DOHH2 (cell line): ENCODE results near the gene CGN.

Source experiments
- H3F3A ChIP-seq: fragments of 200-600 bp; sonication (generic), shearing (Covaris generic); 2 replicates; pipeline ENCODE4 v1.6.0; 2016; ENCODE audit warnings: antibody characterized with exemption, mild to moderate bottlenecking; ENCODE audit not compliant: control insufficient read depth, insufficient read depth
- H3K27ac ChIP-seq: fragments of 200-600 bp; sonication (generic); 2 replicates; pipeline ENCODE4 v1.5.1; 2014; ENCODE audit warnings: low read depth, mild to moderate bottlenecking, low read length, moderate library complexity
- H3K27me3 ChIP-seq: fragments of 200-600 bp; sonication (generic); 2 replicates; pipeline ENCODE4 v1.6.1; 2014; ENCODE audit warnings: mild to moderate bottlenecking, low read length, mixed read lengths; ENCODE audit not compliant: control insufficient read depth
- H3K36me3 ChIP-seq: fragments of 200-600 bp; sonication (generic); 2 replicates; pipeline ENCODE4 v1.6.1; 2014; ENCODE audit warnings: mild to moderate bottlenecking, low read length, moderate library complexity, mixed read lengths; ENCODE audit not compliant: control insufficient read depth
- H3K4me1 ChIP-seq: fragments of 200-600 bp; sonication (generic); 2 replicates; pipeline ENCODE4 v1.6.1; 2014; ENCODE audit warnings: mild to moderate bottlenecking, low read length, mixed read lengths; ENCODE audit not compliant: control insufficient read depth
- H3K4me2 ChIP-seq: fragments of 200-600 bp; sonication (generic); 2 replicates; pipeline ENCODE4 v1.6.0; 2014; ENCODE audit warnings: mild to moderate bottlenecking, low read length, moderate library complexity
- H3K4me3 ChIP-seq: fragments of 200-600 bp; sonication (generic); 2 replicates; pipeline ENCODE4 v1.5.1; 2014; ENCODE audit warnings: mild to moderate bottlenecking, low read length, mixed read lengths
- H3K79me2 ChIP-seq: fragments of 200-600 bp; sonication (generic); 2 replicates; pipeline ENCODE4 v1.6.1; 2014; ENCODE audit warnings: mild to moderate bottlenecking, low read length, mixed read lengths; ENCODE audit not compliant: control insufficient read depth
- H3K9me2 ChIP-seq: fragments of 200-600 bp; sonication (generic); replicated peaks from 2 replicates; pipeline ENCODE4 v1.6.1; 2014; ENCODE audit warnings: mild to moderate bottlenecking, low read length, mixed read lengths; ENCODE audit not compliant: control insufficient read depth
- H3K9me3 ChIP-seq: fragments of 200-600 bp; sonication (generic); 2 replicates; pipeline ENCODE4 v1.6.1; 2014; ENCODE audit warnings: antibody characterized with exemption, low read length, mixed read lengths; ENCODE audit not compliant: control insufficient read depth, insufficient read depth
- H4K20me1 ChIP-seq: fragments of 200-600 bp; sonication (generic); 2 replicates; pipeline ENCODE4 v1.6.0; 2014; ENCODE audit warnings: low read depth, mild to moderate bottlenecking, antibody characterized with exemption, low read length, moderate library complexity; ENCODE audit not compliant: control insufficient read depth, insufficient read depth
- EZH2phosphoT487 ChIP-seq: fragments of 200-600 bp; sonication (generic); IDR thresholded peaks from 2 replicates; pipeline ENCODE4 v1.6.1; 2017; ENCODE audit warnings: borderline replicate concordance, mild to moderate bottlenecking, antibody characterized with exemption, low read length, moderate library complexity, mixed read lengths
- TF ChIP-seq, protein P1 (sequence below): fragments of 200-600 bp; sonication (generic); IDR thresholded peaks from one replicate; pipeline ENCODE4 v1.5.1; 2014; ENCODE audit warnings: antibody characterized with exemption, mild to moderate bottlenecking, low read depth, low read length; ENCODE audit not compliant: poor library complexity, severe bottlenecking

CGN gene

DNA sequence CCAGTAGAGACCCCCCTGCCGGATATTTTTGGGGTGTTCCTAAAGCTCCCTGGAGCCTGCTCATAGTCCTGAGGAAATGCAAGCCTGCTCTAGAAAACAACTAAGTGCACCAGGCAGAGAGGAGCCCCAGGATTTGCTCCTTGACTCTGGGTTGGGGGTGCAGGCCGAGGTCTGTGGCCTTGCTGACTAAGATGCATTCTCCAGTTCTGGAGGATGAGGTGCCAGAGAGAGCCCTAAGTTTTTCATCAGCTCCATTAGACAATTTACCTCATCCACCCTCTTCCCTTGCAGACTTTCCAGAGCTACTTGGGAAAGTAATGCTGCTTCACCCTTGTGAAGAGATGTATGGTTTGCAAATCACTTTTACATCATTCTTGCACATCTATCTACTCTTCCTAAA lies 38.0 kb downstream of the CGN start:
- Histone ChIP-seq H3K79me2 (no peaks in the 10 kb centered on the region), H3F3A (no peaks in the 10 kb centered on the region), H4K20me1 (no peaks in the 10 kb centered on the region), H3K36me3 (no peaks in the 10 kb centered on the region), H3K4me2 (no peak overlapping the region), H3K9me3 (no peaks in the 10 kb centered on the region), H3K9me2 (no peaks in the 10 kb centered on the region), H3K27ac (no peak overlapping the region), H3K4me3 (no peak overlapping the region), H3K4me1 (no peaks in the 10 kb centered on the region), H3K27me3 (no peaks in the 10 kb centered on the region)
- TF ChIP-seq EZH2phosphoT487 = no peak
- TF ChIP-seq, protein P1, sequence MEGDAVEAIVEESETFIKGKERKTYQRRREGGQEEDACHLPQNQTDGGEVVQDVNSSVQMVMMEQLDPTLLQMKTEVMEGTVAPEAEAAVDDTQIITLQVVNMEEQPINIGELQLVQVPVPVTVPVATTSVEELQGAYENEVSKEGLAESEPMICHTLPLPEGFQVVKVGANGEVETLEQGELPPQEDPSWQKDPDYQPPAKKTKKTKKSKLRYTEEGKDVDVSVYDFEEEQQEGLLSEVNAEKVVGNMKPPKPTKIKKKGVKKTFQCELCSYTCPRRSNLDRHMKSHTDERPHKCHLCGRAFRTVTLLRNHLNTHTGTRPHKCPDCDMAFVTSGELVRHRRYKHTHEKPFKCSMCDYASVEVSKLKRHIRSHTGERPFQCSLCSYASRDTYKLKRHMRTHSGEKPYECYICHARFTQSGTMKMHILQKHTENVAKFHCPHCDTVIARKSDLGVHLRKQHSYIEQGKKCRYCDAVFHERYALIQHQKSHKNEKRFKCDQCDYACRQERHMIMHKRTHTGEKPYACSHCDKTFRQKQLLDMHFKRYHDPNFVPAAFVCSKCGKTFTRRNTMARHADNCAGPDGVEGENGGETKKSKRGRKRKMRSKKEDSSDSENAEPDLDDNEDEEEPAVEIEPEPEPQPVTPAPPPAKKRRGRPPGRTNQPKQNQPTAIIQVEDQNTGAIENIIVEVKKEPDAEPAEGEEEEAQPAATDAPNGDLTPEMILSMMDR = no peak

DNA sequence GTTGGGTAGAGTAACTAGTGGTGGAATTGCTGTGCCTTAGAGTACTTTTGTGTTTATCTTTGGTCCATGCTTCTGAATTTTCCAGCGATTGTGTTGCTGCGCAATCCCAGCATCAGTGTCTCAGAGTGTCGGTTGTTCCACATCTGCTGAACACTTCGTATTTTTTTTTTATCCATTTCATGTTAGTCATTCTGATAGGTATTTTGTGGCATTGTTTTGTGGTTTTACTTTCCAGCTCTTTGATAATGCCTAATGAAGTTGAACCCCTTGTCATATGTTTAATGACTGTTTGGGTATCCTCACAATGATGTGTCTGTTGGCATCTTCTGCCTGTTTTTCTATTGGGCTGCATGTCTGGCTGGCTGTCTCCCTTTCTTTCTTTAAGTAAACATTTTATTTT lies 42.5 kb downstream of the CGN start:
- Histone ChIP-seq H4K20me1 (no peaks in the 10 kb centered on the region), H3K4me2 (no peak overlapping the region), H3K9me3 (no peaks in the 10 kb centered on the region), H3K4me3 (no peak overlapping the region), H3K27ac (no peak overlapping the region), H3K4me1 (no peaks in the 10 kb centered on the region), H3K27me3 (no peaks in the 10 kb centered on the region), H3K79me2 (no peaks in the 10 kb centered on the region), H3F3A (no peaks in the 10 kb centered on the region), H3K9me2 (no peaks in the 10 kb centered on the region), H3K36me3 (no peaks in the 10 kb centered on the region)
- TF ChIP-seq, protein P1 = no peak
- TF ChIP-seq EZH2phosphoT487 = no peak

DNA sequence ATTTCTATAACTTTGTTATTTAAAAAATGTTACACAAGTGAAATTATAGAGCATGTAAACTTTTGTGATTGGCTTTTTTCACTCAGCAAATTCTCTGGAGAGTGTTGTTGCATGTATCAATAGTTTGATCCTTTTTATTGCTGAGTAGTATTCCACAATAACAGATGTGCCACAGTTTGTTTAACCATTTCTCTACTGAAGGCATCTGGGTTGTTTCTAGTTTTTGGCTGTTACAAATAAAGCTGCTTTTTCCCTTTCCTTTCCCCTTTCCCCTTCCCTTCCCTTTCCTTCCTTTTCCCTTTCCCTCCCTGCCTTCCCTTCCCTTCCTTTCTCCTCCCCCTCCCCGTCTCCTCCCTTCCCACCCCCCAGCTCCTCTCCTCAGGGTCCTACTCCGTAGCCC lies 44.9 kb downstream of the CGN start:
- H3K79me2 ChIP-seq = no peaks in the 10 kb centered on the region
- H3K27me3 ChIP-seq = no peaks in the 10 kb centered on the region
- no peak overlapping the region for H3K27ac ChIP-seq
- H3K36me3 ChIP-seq = no peaks in the 10 kb centered on the region
- H3K4me3 ChIP-seq = no peak overlapping the region
- no peaks in the 10 kb centered on the region for H4K20me1 ChIP-seq
- H3F3A ChIP-seq = no peaks in the 10 kb centered on the region
- no peak overlapping the region for H3K4me2 ChIP-seq
- H3K9me3 ChIP-seq = no peaks in the 10 kb centered on the region
- no peaks in the 10 kb centered on the region for H3K9me2 ChIP-seq
- no peaks in the 10 kb centered on the region for H3K4me1 ChIP-seq
- TF ChIP-seq, protein P1 = no peak
- no peak for TF ChIP-seq EZH2phosphoT487

DNA sequence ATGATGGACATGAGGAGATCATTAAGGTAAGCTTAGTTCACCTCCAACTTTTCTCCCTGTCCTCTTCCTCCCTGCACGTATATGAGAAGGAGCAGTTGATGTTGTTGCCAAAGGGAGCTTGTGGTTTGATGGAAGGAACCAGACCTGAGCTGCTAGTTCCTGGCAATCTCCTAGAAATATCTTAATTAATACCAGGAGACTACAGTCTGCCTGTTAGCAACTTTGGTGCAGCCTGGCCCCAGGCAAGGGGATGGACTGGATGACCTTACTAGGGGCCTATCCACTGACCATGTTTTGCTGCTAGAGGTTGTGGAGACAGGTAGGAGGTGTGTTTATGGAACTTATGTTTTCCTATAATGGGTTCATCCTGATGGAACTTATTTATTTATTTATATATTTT lies 51.5 kb downstream of the CGN start:
- Histone ChIP-seq H3K9me2 (no peaks in the 10 kb centered on the region), H4K20me1 (no peaks in the 10 kb centered on the region), H3K4me3 (no peak overlapping the region), H3K36me3 (no peaks in the 10 kb centered on the region), H3K4me2 (no peak overlapping the region), H3K9me3 (no peaks in the 10 kb centered on the region), H3K79me2 (no peaks in the 10 kb centered on the region), H3K27ac (no peak overlapping the region), H3F3A (no peaks in the 10 kb centered on the region), H3K27me3 (peaks cover 2% of the 10 kb centered on the region; the same call in 1 of the 2 replicates), H3K4me1 (no peaks in the 10 kb centered on the region)
- TF ChIP-seq EZH2phosphoT487 = no peak
- TF ChIP-seq, protein P1 = no peak
